HG02970 (cell line): ENCODE data around the gene GLCCI1.

Experiments used
- ATAC-seq: cut with Tn5 transposase; IDR thresholded peaks from one replicate; pipeline ENCODE4 v1.9.1; 2021; ENCODE audit warnings: mild to moderate bottlenecking, moderate library complexity, moderate number of reproducible peaks; ENCODE audit not compliant: unreplicated experiment, low FRiP score

The GLCCI1 gene

DNA sequence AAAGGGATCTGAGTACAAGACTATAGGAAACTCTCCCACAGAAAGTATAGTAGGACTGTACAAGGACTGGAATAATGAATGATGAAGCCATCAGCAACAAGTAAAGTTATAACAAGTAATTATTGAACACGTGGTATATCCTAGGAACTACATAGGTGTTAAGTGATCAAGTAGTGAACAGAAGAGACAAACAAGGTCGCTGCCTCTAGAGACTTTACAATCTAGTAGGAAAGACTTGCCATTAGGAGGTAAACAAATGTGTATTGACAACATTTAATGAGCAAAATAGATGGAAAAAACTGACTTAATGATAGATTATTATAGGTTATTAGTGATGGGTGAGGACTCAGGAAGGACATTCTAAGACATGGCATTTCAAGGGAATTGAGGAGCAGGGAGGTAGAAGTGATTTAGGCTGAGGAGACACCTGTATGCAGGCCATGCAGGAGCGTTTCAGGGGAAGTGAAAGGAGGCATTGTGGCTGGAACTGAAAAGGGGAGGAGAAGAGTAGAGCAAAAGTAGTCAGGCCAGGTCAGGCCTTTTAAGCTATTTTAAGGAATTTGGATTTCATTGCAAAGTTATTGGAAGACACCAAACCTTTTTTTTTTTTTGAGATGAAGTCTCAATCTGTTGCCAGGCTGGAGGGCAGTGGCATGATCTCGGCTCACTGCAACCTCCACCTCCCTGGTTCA lies 8.5 kb upstream of the GLCCI1 start:
- no peak for ATAC-seq

DNA sequence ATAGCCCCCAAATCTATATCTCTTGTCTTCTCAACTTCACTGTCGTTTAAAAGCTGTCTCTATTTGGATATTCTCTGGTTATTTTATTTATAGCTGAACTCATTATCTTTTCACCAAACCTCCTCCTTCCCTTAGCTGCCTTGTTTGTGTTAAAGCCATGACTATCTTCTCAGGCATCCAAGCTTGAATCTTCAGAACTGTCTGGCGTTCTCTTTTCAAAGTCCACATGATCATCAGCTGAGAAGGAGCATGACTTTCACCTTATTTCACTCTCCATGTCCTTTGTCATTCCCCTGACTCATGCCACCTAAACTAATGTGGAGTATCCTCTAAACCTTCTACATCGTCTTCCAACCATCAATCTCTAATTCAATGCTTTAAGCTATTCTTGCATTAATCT lies 5.7 kb upstream of the GLCCI1 start:
- no peak for ATAC-seq

DNA sequence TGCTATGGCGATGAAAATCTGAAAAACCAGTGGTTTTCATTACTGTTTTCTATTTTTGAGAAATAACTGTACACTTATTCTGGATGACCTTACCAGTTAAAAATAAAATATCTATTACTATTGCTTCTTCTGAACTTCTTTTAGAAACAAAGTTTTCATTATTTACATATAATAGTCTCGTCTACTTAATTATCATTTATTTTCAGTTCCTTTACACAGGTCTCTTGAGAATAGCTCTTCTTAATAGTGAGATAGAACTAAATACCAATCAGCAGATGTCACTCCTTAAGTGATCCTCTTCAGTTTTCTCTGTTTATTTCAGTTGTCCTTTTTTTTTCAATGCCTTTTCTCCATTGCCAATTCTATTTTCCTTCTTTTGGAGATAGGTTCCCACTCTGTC lies 4.3 kb upstream of the GLCCI1 start:
- ATAC-seq = no peak

DNA sequence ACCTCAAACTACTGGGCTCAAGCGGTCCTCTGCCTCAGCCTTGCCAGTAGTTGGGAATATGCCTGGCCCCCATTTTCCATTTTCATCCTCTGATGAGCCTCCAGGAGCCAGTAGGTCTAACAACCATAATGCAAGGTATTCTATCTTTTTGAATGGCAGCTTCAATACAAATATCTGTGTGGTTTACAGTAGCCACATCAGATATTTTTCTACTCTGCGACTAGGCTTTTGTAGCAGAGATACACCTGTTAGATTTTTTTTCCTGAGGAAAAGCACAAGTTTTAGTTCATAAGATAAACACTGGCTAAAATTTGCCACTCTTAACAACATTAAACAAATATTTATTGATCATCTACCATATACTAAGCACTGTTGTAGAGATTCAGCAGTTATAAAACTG lies 3.9 kb upstream of the GLCCI1 start:
- ATAC-seq = no peak

DNA sequence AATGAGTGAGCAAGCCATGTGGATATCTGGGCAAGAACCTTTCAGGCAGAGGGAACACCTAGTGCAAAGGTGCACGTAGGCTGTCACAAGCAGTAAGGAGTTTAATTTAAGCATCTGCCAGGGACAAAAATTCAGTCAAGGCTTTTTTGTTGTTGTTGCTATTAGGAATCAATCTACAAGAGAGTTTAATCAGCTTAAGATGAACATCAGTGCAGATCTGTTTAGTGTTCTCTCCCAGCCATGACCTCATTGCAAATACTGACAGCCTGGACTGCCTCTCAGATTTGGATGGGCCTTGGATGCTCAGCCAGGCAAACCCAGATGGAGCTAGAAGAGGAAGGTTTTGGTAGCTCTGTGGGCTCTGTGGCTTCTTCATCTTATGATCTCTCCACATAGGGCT lies 3.3 kb upstream of the GLCCI1 start:
- ATAC-seq = no peak

DNA sequence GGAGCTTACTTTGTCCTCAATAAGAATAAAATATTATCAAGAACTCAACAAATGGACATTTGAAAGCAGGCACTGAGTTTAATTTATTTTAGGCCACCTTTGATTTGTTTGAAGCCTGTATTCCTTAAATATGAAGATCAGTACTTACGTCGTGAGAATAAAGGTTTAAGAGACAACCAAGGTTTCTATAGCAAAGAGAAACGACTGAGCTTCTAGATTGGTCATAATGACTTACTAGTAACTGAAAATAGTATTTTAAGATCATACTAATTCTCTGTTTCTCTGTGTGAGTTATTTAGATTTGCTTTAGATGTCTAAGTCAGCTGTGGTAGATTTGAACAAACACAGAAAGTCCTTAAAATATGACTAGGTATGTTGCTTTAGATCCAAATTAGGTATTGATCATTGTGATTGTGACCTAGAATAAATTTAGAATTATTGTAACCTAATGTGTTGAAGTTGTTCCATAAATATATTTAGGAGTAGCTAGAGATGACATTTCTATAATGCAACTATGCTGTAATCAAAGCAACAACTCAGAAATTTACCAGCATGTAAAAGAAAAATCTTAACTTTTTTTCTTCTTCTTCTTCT lies 2.4 kb upstream of the GLCCI1 start:
- no peak for ATAC-seq

DNA sequence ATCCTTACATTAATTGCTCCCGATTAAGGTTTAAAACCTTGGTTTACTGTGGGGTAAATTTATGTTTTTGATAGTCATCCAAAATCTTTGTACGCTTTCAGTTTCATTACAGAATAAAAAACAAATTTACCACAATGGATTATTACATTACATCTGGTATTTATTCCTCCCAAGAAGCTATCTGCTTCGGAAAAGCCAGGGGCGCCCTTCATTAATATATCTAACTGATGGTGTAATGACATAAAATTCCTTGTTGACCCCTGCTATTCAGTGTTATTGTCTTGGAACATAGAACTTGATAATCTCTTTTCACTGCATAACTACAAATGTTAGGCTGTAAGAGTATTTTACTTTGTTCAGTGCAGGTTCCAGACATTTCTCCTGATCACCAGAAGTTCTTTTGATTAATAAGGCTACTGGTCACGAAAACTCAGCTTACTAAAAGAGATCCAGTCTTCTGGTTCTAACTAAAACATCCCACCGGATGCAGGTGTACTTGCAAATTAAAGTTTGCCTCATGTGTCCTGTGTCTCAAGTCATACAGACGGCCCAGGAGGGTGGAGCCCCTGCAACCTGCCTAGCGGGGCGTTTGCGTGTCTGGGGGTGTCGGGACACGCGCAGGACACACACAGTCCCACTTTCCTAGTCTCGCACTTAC lies 581 bp upstream of the GLCCI1 start:
- ATAC-seq = no peak

DNA sequence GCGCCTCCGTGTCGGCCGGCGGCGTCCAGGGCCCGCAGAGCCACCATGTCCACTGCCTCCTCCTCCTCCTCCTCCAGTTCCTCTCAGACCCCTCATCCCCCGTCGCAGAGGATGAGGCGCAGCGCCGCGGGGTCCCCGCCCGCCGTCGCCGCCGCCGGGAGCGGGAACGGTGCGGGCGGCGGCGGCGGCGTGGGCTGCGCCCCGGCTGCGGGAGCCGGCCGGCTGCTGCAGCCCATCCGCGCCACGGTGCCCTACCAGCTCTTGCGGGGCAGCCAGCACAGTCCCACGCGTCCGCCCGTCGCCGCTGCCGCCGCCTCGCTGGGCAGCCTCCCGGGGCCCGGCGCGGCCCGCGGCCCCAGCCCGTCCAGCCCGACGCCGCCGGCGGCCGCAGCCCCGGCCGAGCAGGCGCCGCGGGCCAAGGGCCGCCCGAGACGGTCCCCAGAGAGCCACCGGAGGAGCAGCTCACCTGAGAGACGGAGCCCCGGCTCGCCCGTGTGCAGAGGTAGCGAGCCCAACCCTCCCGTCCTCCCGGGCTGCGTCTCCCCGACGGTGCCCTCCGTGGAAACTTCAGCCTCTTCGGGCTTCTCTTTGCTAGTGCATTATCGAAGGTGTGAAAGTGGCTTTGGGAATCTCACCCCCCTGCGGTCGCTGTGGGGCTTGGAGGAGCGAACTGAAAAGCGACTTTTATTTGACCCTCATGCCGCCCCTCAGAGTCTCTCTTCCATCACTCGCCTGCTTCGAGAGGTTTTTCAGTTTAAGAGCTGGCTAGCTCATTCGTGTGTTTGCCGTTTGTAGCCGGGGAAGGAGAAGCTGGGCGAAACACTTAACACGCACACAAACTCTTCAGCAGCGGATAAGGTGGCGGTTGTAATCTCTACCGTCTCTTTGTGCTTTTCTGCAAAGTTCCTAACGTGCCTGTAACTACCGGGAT lies 975 bp downstream of the GLCCI1 start:
- peak; percentile 3 for ATAC-seq

DNA sequence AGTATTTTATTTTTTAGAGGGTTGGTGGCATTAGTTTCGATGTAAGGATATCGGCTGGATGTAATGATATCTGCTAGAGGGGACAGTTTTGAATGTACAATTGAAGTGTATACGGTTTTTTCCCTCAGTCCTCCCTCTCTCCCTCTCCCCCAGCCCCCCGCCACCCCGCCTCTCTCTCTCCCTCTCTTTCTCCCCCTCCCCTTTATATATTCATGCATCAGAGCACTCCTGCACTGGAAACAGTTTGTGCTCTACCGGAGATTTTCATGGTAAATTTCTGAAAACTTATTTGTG lies 1.6 kb downstream of the GLCCI1 start:
- ATAC-seq = no peak

DNA sequence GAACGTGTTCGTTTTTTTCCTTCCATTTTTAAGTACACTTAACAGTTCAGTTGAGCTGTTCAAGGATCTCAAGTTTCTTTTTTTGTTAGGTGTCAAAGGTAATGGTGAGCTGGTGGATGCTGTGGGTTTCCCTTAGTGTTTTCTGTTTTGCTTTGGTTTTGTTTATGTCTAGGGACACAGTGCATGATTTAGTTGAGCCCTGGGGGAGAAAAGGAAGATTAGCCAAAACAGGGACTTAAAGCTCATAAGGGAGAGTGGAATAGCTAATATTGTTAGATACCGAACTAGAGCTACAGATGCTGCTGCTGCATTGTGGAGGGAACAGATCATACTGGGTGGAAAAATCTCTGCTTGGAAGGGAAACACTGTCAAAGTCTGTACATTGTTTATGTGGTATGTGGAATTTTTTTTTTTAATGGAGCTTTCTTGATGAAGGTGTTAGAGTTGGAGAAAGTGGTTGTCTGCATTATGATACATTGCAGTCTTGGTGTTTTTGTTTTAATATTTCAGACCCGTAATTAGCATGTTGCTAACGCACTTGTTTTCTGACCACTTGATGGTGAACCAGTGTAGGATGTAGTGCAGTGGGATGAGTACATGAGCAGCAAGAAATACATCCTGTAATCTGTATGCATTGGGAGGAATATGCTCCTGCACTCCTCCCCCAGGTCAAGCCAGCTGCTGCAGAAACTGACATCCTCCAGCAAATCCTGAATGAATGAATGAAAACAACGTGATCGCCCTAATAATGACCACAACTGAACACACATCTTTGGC lies 2.1 kb downstream of the GLCCI1 start:
- ATAC-seq = no peak

DNA sequence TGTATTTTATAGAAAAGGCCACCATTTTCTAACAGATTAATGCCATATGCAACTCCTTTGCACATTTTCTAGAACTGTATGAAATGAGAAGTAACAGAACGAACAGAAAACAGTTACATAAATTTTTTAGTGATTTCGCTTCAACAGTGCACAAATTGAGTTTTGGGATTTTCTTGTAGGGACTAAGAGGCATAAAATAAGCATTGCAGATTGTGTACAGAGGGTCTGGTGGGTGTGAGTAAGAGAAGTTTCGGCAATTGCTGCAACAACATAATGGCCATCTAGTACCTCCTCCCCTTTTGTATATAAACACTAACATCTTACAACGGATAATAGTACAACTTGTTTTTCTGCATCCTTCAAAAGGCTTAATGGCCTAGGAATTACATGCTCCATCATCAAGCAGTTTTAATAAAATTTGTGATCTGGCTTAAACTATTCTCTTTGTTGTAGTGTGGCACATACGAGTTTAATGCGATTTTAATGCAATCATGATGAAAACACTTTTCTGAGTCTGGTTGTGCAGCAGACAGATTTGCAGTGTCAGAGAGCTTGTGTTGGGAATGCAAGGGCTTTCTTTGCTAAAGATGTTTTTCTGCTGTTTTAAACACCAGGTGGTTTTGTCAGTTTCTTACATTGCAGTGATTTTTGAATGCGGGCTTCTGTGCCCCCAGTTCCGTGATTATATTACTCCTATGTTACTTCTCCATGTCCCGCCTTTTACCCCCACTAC lies 2.9 kb downstream of the GLCCI1 start:
- ATAC-seq = no peak

DNA sequence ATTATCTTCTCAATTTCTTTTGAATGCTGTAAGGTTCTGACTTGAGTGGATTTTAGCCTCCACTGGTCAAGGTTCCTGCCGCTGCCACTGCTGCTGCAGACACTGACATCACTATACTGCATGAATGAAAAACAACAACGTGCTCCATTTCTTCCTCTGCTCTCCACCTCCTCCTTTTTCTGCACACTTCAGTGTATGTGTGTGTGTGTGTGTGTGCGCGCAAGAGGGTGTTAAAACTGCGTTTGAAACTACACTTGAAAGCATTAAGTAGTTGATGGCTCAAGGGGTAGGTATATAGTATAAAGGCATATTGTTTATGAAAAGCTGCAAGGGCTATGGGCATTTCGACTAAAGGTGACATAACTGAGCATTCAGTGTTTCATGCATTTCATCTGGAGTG lies 3.5 kb downstream of the GLCCI1 start:
- no peak for ATAC-seq

DNA sequence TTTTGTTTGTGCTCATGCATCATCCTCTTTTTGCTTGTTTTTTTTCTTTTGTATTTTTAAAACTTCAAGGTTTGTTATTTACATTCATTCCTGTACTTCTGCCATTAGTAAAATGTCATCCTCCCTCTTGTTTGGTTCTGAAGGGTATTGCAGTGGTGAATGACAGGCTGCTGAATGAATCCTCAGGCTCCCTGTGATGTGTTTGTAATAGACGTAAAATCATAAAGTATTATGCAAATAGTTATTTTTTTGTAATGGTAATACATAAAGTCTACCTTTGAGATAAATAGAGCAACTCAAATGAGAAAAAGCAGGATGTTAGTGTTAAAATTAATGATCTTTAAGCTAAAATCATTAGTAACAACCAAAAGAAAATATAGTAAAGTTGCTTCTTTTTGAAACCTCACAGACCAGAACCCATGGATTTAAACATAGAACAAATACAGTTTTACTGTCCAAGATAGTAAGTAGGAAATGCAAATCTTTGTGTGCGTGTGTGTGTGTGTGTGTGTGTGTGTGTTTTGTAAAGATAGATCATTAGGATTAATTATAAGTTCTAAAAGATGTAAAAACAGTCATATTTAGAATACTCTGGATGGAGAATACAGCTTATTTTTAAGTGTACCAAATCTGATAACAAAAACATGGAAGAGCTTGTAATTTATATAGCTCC lies 4.5 kb downstream of the GLCCI1 start:
- ATAC-seq = no peak

DNA sequence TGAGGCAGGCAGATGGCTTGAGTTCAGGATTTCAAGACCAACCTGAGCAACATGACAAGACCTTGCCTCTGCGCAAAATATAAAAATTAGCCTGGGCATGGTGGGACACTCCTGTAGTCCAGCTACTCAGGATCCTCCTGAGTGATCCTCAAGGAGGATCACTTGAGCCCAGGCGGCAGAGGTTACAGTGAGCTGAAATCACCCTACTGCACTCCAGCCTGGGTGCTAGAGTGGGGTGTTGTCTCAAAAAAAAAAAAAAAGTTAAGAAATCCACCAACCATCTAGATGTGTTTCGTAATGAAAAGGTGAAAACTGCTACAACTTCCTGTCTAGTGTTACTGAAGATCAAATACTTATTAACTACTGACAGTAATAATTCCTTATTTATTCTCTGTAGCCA lies 8.1 kb downstream of the GLCCI1 start:
- ATAC-seq = no peak

DNA sequence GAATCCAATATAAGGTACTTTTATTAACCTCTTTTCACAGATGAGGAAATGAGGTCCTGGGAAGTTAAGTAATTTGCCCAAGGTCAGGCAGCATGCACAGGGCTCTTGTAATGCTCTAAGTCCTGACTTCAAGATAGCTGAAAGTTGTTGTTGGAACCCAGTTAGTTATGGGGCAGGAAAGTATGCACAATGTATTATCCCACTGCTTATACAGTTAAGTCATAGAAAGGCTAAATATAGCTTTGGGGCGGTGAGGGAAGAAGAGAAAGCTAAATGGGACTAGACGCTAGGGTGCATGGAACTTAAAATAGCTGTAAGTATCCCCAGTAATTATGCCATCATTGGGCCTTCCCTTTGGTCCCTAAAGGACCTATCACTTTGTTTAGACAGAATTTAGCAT lies 9.2 kb downstream of the GLCCI1 start:
- ATAC-seq = no peak

DNA sequence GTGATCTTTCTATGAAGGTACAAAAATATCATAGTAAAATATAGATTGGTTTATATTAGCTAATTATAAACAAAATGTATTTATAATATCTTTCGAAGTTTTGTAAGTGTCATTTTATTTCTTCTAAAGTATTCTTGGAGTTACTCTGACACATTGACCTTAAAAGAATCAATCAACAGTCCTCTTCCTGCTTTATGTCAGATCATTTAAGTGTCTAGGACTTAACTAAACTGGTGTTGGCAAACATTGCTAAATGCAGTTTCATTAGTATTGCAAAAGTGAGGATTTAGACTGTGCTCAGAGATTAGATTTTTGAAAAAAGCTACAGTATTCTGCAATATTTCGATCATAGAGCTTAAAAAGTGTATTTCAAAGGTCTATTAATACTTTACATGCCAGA lies 10.3 kb downstream of the GLCCI1 start:
- ATAC-seq = no peak

DNA sequence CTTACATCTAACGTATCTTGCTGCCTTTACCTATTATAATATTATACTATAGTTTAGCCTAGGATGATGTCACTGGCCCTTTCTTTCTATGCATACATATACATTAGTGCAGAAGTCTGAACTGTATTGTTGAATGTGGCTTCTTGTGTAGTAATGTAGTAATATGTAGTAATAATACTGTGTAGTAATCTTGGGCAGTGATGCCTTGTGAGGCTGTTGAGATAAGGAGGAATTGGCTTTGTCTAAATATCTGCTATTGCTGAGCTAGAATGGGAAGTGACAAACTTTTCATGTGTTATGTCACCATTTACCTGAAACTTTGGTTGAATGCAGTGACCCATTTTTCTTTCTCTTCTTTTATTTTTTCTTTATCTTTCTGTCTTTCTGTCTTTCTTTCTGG lies 11.0 kb downstream of the GLCCI1 start:
- ATAC-seq = no peak

DNA sequence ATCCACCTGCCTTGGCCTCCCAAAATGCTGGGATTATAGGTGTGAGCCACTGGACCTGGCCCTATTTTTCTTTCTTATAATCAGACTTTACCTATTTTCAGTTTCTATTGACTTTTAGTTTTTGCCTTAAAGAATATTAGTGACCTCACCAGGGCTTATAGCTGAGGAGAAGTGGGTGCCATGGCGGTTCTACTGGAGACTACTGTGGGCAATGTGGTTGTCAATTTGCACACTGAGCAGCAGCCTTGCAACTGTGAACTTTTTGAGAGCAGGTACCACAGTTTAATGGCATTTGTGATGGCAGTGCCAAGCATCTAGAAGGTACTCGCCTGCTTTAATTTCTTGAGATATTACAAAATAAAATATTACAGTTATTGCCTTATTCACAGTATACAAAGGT lies 11.5 kb downstream of the GLCCI1 start:
- ATAC-seq = no peak

DNA sequence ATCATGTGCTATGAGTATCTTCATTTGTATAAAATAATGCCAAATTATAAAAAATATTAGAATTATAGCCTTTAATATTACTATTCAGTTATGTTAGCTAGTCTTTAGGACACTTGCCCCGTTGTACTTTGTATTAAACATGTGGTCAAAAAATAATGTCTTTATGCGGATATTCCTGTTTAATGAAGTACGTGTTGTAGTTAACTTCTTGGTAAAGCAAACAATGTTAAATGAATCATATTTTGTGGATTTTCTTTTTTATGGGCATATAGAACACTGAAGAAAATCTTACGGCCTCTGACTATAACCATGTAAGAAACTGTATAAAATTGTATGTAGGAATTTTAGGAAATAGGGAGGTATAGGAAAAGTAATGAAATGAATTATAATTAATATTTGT lies 14.3 kb downstream of the GLCCI1 start:
- no peak for ATAC-seq
